ENCODE results near the gene OR6V1.

- TF ChIP-seq, protein P1, sequence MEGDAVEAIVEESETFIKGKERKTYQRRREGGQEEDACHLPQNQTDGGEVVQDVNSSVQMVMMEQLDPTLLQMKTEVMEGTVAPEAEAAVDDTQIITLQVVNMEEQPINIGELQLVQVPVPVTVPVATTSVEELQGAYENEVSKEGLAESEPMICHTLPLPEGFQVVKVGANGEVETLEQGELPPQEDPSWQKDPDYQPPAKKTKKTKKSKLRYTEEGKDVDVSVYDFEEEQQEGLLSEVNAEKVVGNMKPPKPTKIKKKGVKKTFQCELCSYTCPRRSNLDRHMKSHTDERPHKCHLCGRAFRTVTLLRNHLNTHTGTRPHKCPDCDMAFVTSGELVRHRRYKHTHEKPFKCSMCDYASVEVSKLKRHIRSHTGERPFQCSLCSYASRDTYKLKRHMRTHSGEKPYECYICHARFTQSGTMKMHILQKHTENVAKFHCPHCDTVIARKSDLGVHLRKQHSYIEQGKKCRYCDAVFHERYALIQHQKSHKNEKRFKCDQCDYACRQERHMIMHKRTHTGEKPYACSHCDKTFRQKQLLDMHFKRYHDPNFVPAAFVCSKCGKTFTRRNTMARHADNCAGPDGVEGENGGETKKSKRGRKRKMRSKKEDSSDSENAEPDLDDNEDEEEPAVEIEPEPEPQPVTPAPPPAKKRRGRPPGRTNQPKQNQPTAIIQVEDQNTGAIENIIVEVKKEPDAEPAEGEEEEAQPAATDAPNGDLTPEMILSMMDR (IDR thresholded peaks at IDR 0.05): no peak
- no peak for TF ChIP-seq POLR2A (IDR thresholded peaks at IDR 0.05)
These were observed 17.9 kb downstream of the OR6V1 start for GRCh38 chr7:143069912-143070500.

Measured in stomach (tissue), 4 donors.